ENCODE results near the gene ADARB2. TPM values are rescaled to one million over a fixed set of nuclear protein-coding genes. Genes with fewer than 3 reads are reported as not detected.
"Not testable (repeated sequence)": the region's sequence is repeated elsewhere in the genome, so short reads cannot be mapped to it uniquely, and the experiment has no call there.

ADARB2 gene
- total RNA-seq, 1 donor from 2014 or later: 0.80 TPM

DNA sequence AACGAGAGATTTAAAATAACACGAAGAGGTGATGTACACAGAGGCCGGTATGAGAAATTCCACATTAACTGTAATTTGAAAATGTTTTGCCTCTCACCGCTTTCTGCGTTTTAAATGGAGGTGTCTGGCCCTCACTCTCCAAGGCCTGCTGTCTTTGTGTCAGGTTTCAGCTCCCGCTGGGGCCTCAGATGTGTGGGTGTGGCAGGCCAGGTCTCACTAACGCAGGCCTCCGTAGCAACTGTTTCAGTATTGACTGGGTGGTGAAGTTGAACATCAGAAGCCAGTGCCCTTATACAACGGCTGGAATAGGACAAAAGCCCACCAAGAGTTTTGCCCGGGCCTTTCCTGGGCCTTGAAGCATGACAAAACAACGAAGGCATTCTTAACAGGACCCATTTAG lies 303.1 kb downstream of the ADARB2 start:
- Histone ChIP-seq H3K4me1 (no peaks in the 10 kb centered on the region), H3K4me3 (no peak overlapping the region), H3K27me3 (ENCODE audit: low read depth) (no peaks in the 10 kb centered on the region), H3K36me3 (no peaks in the 10 kb centered on the region), H3K27ac (no peak overlapping the region), H3K9me3 (peaks cover 10% of the 10 kb centered on the region)
- TF ChIP-seq, protein P1, sequence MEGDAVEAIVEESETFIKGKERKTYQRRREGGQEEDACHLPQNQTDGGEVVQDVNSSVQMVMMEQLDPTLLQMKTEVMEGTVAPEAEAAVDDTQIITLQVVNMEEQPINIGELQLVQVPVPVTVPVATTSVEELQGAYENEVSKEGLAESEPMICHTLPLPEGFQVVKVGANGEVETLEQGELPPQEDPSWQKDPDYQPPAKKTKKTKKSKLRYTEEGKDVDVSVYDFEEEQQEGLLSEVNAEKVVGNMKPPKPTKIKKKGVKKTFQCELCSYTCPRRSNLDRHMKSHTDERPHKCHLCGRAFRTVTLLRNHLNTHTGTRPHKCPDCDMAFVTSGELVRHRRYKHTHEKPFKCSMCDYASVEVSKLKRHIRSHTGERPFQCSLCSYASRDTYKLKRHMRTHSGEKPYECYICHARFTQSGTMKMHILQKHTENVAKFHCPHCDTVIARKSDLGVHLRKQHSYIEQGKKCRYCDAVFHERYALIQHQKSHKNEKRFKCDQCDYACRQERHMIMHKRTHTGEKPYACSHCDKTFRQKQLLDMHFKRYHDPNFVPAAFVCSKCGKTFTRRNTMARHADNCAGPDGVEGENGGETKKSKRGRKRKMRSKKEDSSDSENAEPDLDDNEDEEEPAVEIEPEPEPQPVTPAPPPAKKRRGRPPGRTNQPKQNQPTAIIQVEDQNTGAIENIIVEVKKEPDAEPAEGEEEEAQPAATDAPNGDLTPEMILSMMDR (IDR thresholded peaks at IDR 0.05): no peak
- intact Hi-C loops (cut with DNase I): no loop called here
- ATAC-seq (no peak), DNase-seq (no peak)

DNA sequence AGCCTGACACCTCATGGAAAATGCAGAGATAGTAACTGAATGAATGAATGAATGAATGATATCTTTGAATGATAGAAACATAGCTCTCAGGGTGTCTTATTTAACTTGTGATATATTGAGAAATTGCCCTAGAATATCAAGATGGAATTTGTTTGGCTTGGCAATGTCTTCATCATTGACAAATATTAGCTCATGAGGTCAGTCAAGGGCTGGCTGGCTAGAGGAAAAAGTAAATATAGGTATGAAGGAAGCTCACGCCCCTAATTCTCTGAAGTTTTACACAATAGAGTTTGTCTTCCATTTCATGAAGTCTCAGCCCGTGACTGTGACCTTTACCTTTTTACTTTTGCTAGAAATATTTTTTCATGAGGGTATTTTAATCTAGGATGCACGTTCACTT lies 305.2 kb downstream of the ADARB2 start:
- no peak overlapping the region for H3K4me3 ChIP-seq
- peak; percentile 57 to 84 for ATAC-seq
- H3K4me1 ChIP-seq: no peaks in the 10 kb centered on the region
- H3K27me3 ChIP-seq (ENCODE audit: low read depth): no peaks in the 10 kb centered on the region
- no peak overlapping the region for H3K27ac ChIP-seq
- no peak for DNase-seq
- H3K9me3 ChIP-seq: peaks cover 10% of the 10 kb centered on the region
- intact Hi-C loops (cut with DNase I): no loop called here
- TF ChIP-seq, protein P1 (IDR thresholded peaks at IDR 0.05): no peak
- H3K36me3 ChIP-seq: no peaks in the 10 kb centered on the region

DNA sequence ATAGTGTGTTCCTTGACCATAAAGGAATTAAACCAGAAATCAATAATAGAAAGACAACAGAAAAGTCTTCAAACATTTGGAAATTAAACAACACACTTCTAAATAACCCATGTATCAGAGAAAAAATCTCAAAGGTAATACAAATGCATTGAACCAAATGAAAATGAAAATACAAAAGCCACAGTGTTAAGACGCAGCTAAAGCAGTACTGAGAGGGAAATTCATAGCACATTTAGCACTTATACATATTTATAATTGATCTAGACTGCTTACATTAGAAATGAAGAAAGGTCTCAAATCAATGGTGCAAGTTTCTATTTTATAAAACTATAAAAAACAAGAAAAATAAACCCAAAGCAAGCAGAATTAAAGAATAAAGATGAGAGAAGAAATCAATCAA lies 306.1 kb downstream of the ADARB2 start:
- H3K4me3 ChIP-seq: no peak overlapping the region
- intact Hi-C loops (cut with DNase I): no loop called here
- no peaks in the 10 kb centered on the region for H3K4me1 ChIP-seq
- H3K36me3 ChIP-seq: no peaks in the 10 kb centered on the region
- H3K9me3 ChIP-seq: peaks cover 10% of the 10 kb centered on the region
- H3K27me3 ChIP-seq (ENCODE audit: low read depth): no peaks in the 10 kb centered on the region
- no peak overlapping the region for H3K27ac ChIP-seq
- DNase-seq (no peak), ATAC-seq (no peak)
- TF ChIP-seq, protein P1 (IDR thresholded peaks at IDR 0.05): no peak

DNA sequence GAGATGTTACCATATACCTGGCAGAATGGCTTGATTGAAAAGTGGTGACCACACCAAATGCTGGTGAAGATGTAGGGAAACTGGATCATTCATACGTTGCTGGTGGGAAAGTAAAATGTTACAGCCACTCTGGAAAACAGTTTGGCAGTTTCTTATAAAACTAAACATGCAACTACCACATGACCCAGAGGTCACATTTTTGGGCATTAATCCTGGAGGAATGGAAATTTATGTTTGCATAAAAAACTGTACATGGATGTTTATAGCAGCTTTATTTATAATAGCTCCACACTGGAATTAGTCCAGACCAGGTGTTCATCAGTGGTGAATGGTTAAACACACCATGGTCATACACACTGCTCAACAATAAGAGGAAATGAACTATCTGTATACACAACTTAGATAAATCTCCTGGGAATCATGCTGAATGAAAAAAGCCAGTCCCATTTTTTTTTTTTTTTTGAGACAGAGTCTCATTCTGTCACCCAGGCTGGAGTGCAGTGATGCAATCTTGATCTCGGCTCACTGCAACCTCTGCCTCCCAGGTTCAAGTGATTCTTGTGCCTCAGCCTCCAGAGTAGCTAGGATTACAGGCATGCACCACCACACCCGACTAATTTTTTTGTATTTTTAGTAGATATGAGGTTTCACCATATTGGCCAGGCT lies 309.7 kb downstream of the ADARB2 start:
- H3K27ac ChIP-seq; ATAC-seq; H3K27me3 ChIP-seq (ENCODE audit: low read depth); DNase-seq; H3K4me3 ChIP-seq; H3K36me3 ChIP-seq; intact Hi-C loops (cut with DNase I); H3K4me1 ChIP-seq: not testable (repeated sequence)
- H3K9me3 ChIP-seq: peaks cover 10% of the 10 kb centered on the region

DNA sequence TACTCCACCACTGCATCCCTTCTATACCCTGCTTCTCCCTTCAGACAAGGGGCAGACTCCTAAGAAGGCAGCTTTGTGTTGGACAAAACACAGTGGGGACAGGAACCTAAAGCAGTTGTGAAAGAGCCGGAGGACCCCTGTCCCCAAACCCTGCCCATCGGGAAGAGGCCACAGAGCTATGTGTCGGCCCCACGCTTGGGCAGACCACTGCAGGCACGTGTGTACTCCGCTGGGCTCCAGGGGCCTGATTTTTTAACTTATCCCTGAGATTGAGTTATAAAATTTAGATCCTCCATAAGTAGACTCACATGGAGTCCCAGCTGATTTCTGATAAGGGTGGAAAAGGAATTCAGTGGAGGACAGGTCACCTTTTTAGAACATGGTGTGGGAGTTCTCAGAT lies 310.5 kb downstream of the ADARB2 start:
- intact Hi-C loops (cut with DNase I): no loop called here
- ATAC-seq: no peak
- H3K27ac ChIP-seq: no peak overlapping the region
- DNase-seq: no peak
- H3K4me3 ChIP-seq: no peak overlapping the region
- peaks cover 8% of the 10 kb centered on the region for H3K9me3 ChIP-seq
- H3K27me3 ChIP-seq (ENCODE audit: low read depth): no peaks in the 10 kb centered on the region
- H3K4me1 ChIP-seq: no peaks in the 10 kb centered on the region
- H3K36me3 ChIP-seq: no peaks in the 10 kb centered on the region
- TF ChIP-seq, protein P1 (IDR thresholded peaks at IDR 0.05): no peak

DNA sequence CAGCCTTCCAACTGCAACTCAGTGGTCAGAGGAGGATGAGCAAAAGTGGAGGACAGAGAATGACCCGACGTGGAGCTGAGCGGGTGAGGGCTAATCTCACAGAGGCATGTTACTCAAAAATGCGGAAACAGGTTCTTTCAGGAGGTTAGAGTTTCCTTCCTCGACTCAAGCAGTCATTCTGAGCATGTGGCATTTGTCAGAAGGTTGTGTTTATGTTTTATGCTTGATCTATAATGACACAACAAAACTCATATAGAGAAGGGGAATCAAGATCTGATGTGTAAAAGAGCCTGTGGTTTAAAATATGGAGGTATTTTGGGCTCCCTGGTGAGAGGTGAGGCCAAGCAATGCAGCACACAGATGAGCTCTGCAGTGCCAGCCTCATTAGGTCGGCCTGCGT lies 311.4 kb downstream of the ADARB2 start:
- no peaks in the 10 kb centered on the region for H3K36me3 ChIP-seq
- ATAC-seq: no peak

More for the DNA sequence above, 311.4 kb downstream of the ADARB2 start:
- no peak overlapping the region for H3K4me3 ChIP-seq
- peaks cover 1% of the 10 kb centered on the region for H3K27me3 ChIP-seq (ENCODE audit: low read depth)
- TF ChIP-seq, protein P1 (IDR thresholded peaks at IDR 0.05): no peak
- no peak overlapping the region for H3K27ac ChIP-seq
- no peaks in the 10 kb centered on the region for H3K9me3 ChIP-seq
- no peak for DNase-seq
- intact Hi-C loops (cut with DNase I): no loop called here
- no peaks in the 10 kb centered on the region for H3K4me1 ChIP-seq
